ENCODE results near the gene XYLB.

The XYLB gene

DNA sequence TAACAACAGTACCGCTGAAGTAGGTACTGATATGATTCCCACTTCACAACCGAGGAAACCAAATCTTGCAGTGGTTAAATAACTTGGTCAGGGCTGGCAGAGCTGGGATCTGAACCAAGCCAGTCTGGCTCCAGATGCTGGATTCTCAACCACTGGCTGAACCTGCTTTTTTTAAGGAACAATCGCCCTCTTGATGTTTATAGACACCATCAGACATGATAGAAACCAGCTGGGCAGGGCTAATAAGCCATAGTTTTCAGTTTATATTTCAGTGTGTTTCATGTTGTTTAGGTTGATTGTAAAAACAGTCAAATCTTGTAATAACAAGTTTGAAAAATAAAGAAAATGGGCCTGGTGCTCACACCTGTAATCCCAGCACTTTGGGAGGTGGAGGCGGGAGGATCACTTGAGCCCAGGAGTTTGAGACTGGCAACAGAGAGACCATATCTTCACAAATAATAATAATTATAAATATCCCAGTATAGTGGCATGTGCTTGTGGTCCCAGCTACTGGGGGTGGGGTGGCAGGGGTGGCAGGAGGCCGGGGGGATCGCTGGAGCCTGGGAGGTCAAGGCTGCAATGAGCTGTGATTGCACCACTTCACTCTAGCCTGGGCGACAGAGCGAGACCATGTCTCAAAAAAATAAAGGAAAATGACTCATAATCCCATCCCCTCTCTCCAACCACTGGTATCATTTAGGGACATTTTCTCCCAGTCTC, 36.7 kb downstream of the XYLB start:
- no peaks in the 10 kb centered on the region for H3K36me3 ChIP-seq (ENCODE audit: insufficient read depth, low read length)
- no peak overlapping the region for H3K4me3 ChIP-seq
- H3K9me3 ChIP-seq (ENCODE audit: low read depth, low read length), result no peaks in the 10 kb centered on the region
- no peak for DNase-seq (ENCODE audit: low read depth, low spot score)
- no peak overlapping the region for H3K9ac ChIP-seq (ENCODE audit: insufficient read length)
- TF ChIP-seq FOXP2 (optimal IDR thresholded peaks at IDR 0.05; ENCODE audit: control extremely low read depth, extremely low read length, insufficient read depth), result no peak
- no peak for TF ChIP-seq POLR2AphosphoS5 (IDR thresholded peaks at IDR 0.05; ENCODE audit: borderline replicate concordance, low read depth, low read length)
- TF ChIP-seq EZH2 (IDR thresholded peaks at IDR 0.05), result no peak
- H3K27ac ChIP-seq, result no peak overlapping the region

- H3K9ac ChIP-seq (ENCODE audit: insufficient read length), result no peak overlapping the region
- no peaks in the 10 kb centered on the region for H3K36me3 ChIP-seq (ENCODE audit: insufficient read depth, low read length)
- DNase-seq (ENCODE audit: low read depth, low spot score), result no peak
- no peak overlapping the region for H3K4me3 ChIP-seq
- H3K9me3 ChIP-seq (ENCODE audit: low read depth, low read length), result no peaks in the 10 kb centered on the region
- no peak for TF ChIP-seq FOXP2 (optimal IDR thresholded peaks at IDR 0.05; ENCODE audit: control extremely low read depth, extremely low read length, insufficient read depth)
- TF ChIP-seq POLR2AphosphoS5 (IDR thresholded peaks at IDR 0.05; ENCODE audit: borderline replicate concordance, low read depth, low read length), result no peak
- TF ChIP-seq EZH2 (IDR thresholded peaks at IDR 0.05), result no peak
- no peak overlapping the region for H3K27ac ChIP-seq
These were observed 40.6 kb downstream of the XYLB start for GRCh38 chr3:38386992-38387750.

- no peak overlapping the region for H3K4me3 ChIP-seq
- no peaks in the 10 kb centered on the region for H3K9me3 ChIP-seq (ENCODE audit: low read depth, low read length)
- no peaks in the 10 kb centered on the region for H3K36me3 ChIP-seq (ENCODE audit: insufficient read depth, low read length)
- DNase-seq (ENCODE audit: low read depth, low spot score), result no peak
- H3K27ac ChIP-seq, result no peak overlapping the region
- TF ChIP-seq FOXP2 (optimal IDR thresholded peaks at IDR 0.05; ENCODE audit: control extremely low read depth, extremely low read length, insufficient read depth) (no peak), POLR2AphosphoS5 (IDR thresholded peaks at IDR 0.05; ENCODE audit: borderline replicate concordance, low read depth, low read length) (no peak), EZH2 (IDR thresholded peaks at IDR 0.05) (no peak)
- no peak overlapping the region for H3K9ac ChIP-seq (ENCODE audit: insufficient read length)
These were observed 41.3 kb downstream of the XYLB start for GRCh38 chr3:38387862-38388261.

DNA sequence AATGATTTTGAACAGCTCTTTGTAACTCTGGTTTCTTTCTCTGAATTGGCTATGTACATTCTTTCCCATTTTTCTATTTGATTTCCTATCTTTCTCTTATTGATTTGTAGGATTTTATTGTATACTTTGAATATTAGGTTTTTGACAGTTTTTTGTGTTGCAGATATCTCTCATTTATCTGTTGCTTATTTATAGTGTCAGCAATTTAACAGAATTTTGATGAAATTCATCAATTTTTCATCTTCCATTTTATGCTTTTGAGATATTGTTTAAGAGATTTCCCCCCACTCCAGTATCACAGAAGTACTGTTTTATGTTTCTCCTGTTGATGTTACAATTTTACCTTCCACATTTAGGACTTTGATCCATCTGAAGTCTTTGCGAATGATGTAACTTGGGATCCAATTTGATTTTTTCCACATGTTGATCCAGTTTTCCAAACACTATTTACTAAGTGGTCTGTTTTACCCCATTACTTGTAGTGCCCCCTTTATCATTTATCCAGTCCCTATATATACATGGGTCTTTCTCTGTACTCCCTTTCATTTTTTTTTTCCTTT, 46.1 kb downstream of the XYLB start:
- no peak for DNase-seq (ENCODE audit: low read depth, low spot score)
- Histone ChIP-seq H3K9ac (ENCODE audit: insufficient read length) (no peak overlapping the region), H3K27ac (no peak overlapping the region), H3K36me3 (ENCODE audit: insufficient read depth, low read length) (no peaks in the 10 kb centered on the region), H3K4me3 (no peak overlapping the region), H3K9me3 (ENCODE audit: low read depth, low read length) (no peaks in the 10 kb centered on the region)
- TF ChIP-seq FOXP2 (optimal IDR thresholded peaks at IDR 0.05; ENCODE audit: control extremely low read depth, extremely low read length, insufficient read depth) (no peak), POLR2AphosphoS5 (IDR thresholded peaks at IDR 0.05; ENCODE audit: borderline replicate concordance, low read depth, low read length) (no peak), EZH2 (IDR thresholded peaks at IDR 0.05) (no peak)

GRCh38 chr3:38396239-38396638, 49.7 kb downstream of the XYLB start:
- Histone ChIP-seq H3K36me3 (ENCODE audit: insufficient read depth, low read length) (no peaks in the 10 kb centered on the region), H3K9ac (ENCODE audit: insufficient read length) (no peak overlapping the region), H3K4me3 (no peak overlapping the region), H3K27ac (no peak overlapping the region), H3K9me3 (ENCODE audit: low read depth, low read length) (no peaks in the 10 kb centered on the region)
- no peak for TF ChIP-seq EZH2 (IDR thresholded peaks at IDR 0.05)
- no peak for TF ChIP-seq FOXP2 (optimal IDR thresholded peaks at IDR 0.05; ENCODE audit: control extremely low read depth, extremely low read length, insufficient read depth)
- DNase-seq (ENCODE audit: low read depth, low spot score), result no peak

GRCh38 chr3:38396861-38397260, 50.3 kb downstream of the XYLB start:
- no peak overlapping the region for H3K9ac ChIP-seq (ENCODE audit: insufficient read length)
- H3K4me3 ChIP-seq, result no peak overlapping the region
- H3K36me3 ChIP-seq (ENCODE audit: insufficient read depth, low read length), result no peaks in the 10 kb centered on the region
- H3K27ac ChIP-seq, result no peak overlapping the region
- TF ChIP-seq EZH2 (IDR thresholded peaks at IDR 0.05), result no peak
- no peak for TF ChIP-seq FOXP2 (optimal IDR thresholded peaks at IDR 0.05; ENCODE audit: control extremely low read depth, extremely low read length, insufficient read depth)
- no peak for DNase-seq (ENCODE audit: low read depth, low spot score)
- no peaks in the 10 kb centered on the region for H3K9me3 ChIP-seq (ENCODE audit: low read depth, low read length)

- no peak for DNase-seq (ENCODE audit: low read depth, low spot score)
- no peaks in the 10 kb centered on the region for H3K9me3 ChIP-seq (ENCODE audit: low read depth, low read length)
- H3K9ac ChIP-seq (ENCODE audit: insufficient read length), result no peak overlapping the region
- no peak overlapping the region for H3K27ac ChIP-seq
- no peak overlapping the region for H3K4me3 ChIP-seq
- TF ChIP-seq FOXP2 (optimal IDR thresholded peaks at IDR 0.05; ENCODE audit: control extremely low read depth, extremely low read length, insufficient read depth), result no peak
- no peak for TF ChIP-seq EZH2 (IDR thresholded peaks at IDR 0.05)
- no peak for TF ChIP-seq POLR2AphosphoS5 (IDR thresholded peaks at IDR 0.05; ENCODE audit: borderline replicate concordance, low read depth, low read length)
- H3K36me3 ChIP-seq (ENCODE audit: insufficient read depth, low read length), result no peaks in the 10 kb centered on the region
These were observed 50.7 kb downstream of the XYLB start for GRCh38 chr3:38397320-38397719.

GRCh38 chr3:38401246-38401962, 54.8 kb downstream of the XYLB start:
- no peak for DNase-seq (ENCODE audit: low read depth, low spot score)
- Histone ChIP-seq H3K9ac (ENCODE audit: insufficient read length) (no peak overlapping the region), H3K4me3 (no peak overlapping the region), H3K36me3 (ENCODE audit: insufficient read depth, low read length) (no peaks in the 10 kb centered on the region), H3K27ac (no peak overlapping the region), H3K9me3 (ENCODE audit: low read depth, low read length) (no peaks in the 10 kb centered on the region)
- no peak for TF ChIP-seq EZH2 (IDR thresholded peaks at IDR 0.05)
- TF ChIP-seq POLR2AphosphoS5 (IDR thresholded peaks at IDR 0.05; ENCODE audit: borderline replicate concordance, low read depth, low read length), result no peak
- TF ChIP-seq FOXP2 (optimal IDR thresholded peaks at IDR 0.05; ENCODE audit: control extremely low read depth, extremely low read length, insufficient read depth), result no peak
